ENCODE measurements around the gene OLFM1. TPM values are rescaled to one million over a fixed set of nuclear protein-coding genes. Genes with fewer than 3 reads are reported as not detected.
"Not testable (repeated sequence)": the region's sequence is repeated elsewhere in the genome, so short reads cannot be mapped to it uniquely, and the experiment has no call there.

The OLFM1 gene
- total RNA-seq, 2 donors from 2014 or later: 13.9 to 25.5 TPM

GRCh38 chr9:135136991-135137832 lies 49.7 kb downstream of the OLFM1 start:
- intact Hi-C loops (cut with DNase I): no loop called here
- no peak for ATAC-seq
- DNase-seq: no peak

GRCh38 chr9:135138078-135138855 lies 50.8 kb downstream of the OLFM1 start:
- no peak for ATAC-seq
- intact Hi-C loops (cut with DNase I): no loop called here
- no peak for DNase-seq

DNA sequence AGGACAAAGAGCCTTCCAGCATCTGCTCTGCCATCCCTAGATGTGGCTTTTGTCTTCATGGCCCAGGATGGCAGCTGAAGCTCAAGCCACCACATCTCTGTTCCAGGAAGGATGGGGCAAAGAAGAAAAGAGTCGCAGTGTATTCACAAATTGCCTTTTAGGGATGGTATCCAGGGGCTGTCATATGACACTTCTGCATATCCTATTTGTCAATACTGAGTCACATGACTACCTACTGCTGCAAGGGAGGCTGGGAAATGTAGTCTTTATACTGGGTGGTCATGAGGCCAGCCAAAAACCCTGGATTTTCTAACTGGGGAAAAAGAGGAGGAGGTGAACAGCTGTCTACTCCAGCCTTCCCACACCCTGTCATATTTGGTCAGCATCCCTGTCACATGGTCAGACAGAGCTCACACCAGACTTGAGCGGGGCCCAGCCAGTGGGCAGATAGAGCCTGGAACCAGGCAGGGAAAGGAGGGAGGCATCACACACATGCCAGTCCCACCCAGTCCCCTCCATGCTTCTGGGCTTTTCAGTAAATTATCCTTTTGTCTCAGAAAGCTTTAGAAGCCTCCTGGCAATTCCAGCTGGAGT lies 52.0 kb downstream of the OLFM1 start:
- intact Hi-C loops (cut with DNase I): no loop called here
- no peak for ATAC-seq
- DNase-seq: no peak

DNA sequence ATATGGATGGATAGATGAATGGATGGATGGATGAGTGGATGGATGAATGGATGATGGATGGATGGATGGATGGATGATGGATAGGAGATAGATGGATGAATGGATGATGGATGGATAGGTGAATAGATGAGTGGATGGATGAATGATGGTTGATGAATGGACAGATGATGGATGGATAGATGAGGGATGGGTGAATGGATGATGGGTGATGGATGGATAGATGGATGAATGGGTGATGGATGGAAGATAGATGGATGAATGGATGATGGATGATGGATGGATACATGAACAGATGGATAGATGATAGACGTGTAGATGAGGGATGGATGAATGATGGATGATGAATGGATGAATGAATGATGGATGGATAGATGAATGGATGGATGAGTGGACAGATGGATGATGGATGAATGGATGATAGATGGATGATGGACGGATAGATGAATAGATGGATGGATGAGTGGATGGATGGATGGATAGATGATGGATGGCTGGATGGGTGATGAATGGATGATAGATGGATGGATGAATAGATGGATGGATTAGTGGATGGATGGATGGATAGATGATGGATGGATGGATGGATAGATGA lies 53.8 kb downstream of the OLFM1 start:
- DNase-seq: no peak
- intact Hi-C loops (cut with DNase I): no loop called here
- ATAC-seq: no peak

DNA sequence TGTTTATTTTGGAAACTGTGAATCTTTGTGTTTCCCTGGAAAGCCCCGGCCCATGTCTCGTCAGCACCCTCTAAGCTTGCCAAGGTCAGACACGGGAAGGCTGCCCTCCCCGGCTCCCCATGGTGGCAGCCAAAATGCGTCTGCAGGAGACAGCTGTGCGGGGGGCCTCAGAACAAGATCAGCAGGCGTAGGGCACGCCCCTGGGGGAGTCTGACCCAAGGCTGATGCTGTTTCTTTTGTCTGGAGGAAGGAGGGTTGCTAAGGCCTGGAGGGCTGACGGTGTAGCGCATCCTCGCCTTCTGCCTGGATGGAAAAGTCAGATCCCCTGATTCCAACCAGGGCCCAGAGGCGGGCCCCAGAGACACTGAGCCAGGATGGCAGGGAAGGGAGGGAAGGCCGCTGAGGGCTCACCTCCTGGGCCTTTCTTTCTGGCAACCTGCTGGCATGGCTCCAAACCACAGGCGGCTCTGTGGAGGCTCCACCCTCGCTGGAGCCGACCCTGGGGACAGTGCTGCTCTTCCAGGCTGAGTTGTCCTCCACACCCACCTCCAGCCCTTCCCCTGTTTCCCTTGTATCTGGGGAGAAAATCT lies 57.2 kb downstream of the OLFM1 start:
- ATAC-seq (no peak), DNase-seq (no peak)

GRCh38 chr9:135145312-135145711 lies 57.8 kb downstream of the OLFM1 start:
- intact Hi-C loops (cut with DNase I): no loop called here
- DNase-seq: no peak
- no peak for ATAC-seq

More for the DNA sequence above, 57.2 kb downstream of the OLFM1 start:
- intact Hi-C loops (cut with DNase I): no loop called here

- intact Hi-C loops (cut with DNase I): no loop called here
- no peak for ATAC-seq
- no peak for DNase-seq
Measured at GRCh38 chr9:135146241-135146640, 58.8 kb downstream of the OLFM1 start.

DNA sequence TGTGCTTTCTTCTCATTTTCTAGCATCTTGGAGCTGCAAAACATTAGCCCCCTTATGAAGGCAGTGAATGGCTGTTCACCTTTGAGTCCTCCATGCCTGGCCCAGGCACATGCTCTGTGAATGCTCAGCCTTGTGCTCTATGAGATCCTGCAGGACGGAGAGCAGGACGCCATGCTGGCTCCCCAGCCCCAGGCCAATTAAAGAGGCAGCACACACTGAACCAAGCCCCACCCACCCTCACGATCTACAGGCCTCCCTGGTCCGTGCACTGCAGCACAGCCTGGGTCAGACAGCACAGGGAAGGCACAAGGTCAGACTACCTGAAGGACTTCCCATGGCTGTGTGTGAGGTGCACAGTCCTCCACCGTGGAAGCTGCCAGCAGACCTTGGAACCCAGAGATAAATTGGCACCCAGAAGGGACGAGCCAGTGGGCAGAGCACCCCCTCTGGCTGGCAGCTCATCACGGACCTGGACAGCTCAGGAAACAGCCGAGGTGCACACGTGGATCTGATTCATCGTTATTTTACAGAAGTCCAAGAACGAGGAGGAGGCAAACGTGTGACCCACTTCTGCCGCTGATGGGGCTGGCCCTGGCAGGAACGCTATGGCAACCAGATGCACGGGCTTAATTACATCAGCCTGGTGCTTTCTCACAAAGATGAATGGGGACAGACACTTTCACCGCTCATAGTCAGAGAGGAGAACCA lies 59.5 kb downstream of the OLFM1 start:
- intact Hi-C loops (cut with DNase I): no loop called here
- ATAC-seq: no peak
- no peak for DNase-seq

- DNase-seq (no peak), ATAC-seq (no peak)
- intact Hi-C loops (cut with DNase I): no loop called here
Measured at GRCh38 chr9:135147474-135147805, 60.0 kb downstream of the OLFM1 start.

GRCh38 chr9:135147938-135148337 lies 60.5 kb downstream of the OLFM1 start:
- intact Hi-C loops (cut with DNase I): no loop called here
- ATAC-seq (no peak), DNase-seq (no peak)

- ATAC-seq: no peak
- intact Hi-C loops (cut with DNase I): no loop called here
- no peak for DNase-seq
Measured at GRCh38 chr9:135148386-135148785, 60.9 kb downstream of the OLFM1 start.

DNA sequence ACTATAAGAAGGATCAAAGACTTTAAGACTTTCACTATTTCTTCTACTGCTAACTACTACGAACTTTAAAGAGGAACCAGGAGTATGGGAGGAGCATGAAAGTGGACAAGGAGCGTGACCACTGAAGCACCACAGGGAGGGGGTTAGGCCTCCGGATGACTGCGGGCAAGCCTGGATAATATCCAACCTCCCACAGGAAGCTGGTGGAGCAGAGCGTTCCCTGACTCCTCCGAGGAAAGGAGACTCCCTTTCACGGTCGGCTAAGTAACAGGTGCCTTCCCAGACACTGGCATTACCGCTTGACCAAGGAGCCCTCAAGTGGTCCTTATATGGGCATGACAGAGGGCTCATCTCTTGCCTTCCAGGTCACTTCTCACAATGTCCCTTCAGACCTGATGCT lies 62.4 kb downstream of the OLFM1 start:
- DNase-seq; intact Hi-C loops (cut with DNase I); ATAC-seq: not testable (repeated sequence)

DNA sequence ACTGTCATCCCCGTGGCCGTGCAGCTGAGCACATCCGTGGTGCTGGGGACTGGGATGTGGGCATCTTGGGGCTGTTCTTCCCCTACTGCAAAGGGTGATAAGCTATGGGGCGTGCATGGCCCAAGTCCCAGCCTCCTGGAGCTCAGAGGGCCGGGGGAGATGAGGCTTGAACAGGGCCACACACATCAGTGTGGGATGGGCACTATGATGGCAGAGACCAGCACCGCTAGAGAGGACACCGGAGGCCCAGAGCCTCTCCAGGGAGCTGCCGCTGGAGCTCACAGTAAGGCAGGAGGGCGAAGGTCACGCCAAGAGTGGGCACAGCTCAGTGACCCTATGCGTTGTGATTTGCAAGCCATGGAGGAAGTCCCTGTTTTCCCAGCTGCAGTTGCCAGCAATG lies 63.5 kb downstream of the OLFM1 start:
- intact Hi-C loops (cut with DNase I): no loop called here
- ATAC-seq (no peak), DNase-seq (no peak)

GRCh38 chr9:135151757-135152613 lies 64.5 kb downstream of the OLFM1 start:
- intact Hi-C loops (cut with DNase I): no loop called here
- no peak for ATAC-seq
- DNase-seq: no peak

GRCh38 chr9:135152614-135153334 lies 65.3 kb downstream of the OLFM1 start:
- DNase-seq (no peak), ATAC-seq (no peak)
- intact Hi-C loops (cut with DNase I): no loop called here

DNA sequence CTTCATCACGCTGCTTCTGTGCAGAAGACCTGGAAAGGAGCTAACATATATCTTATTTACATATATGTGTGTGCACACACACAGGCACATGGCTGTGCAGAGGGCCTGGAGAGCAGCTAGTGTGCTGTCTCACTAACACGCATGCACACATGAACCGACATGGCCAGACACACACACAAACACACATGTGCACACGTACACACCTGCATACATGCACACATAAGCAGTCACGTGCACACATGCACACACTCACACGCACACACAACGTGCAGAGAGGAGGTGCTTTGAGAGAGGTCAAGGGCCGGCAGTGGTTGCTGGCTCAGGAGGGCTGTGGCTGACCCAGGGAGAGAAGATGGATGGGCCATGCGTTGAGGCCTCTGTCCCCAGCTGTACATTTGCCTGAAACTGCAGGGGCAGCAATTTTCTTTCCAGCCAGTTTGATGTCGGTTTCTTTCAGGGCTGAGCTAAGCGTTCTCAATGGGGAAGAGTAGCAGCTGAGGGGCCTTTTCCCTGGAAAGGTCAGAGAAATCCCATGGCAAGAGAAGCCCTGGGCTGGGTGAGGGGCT lies 66.7 kb downstream of the OLFM1 start:
- no peak for DNase-seq
- no peak for ATAC-seq
- intact Hi-C loops (cut with DNase I): no loop called here

- ATAC-seq: no peak
- intact Hi-C loops (cut with DNase I): no loop called here
- no peak for DNase-seq
Measured at GRCh38 chr9:135155396-135155795, 67.9 kb downstream of the OLFM1 start.
